Measurements from ENCODE around the gene SLAMF1. TPM values are rescaled to one million over a fixed set of nuclear protein-coding genes. Genes with fewer than 3 reads are reported as not detected.

Gene SLAMF1
- total and polyA plus RNA-seq, 2 of the 13 experiments (the other 11 are each of a cell fraction or from before 2014, with no cell fraction given), result not detected

GRCh38 chr1:160620942-160621632 lies 25.8 kb downstream of the SLAMF1 start:
- ATAC-seq, result no peak
- H3K27ac ChIP-seq (ENCODE audit: extremely low read length, insufficient read depth, low read length), result no peak overlapping the region
- TF ChIP-seq MED1 (CRISPR knock-in tag; IDR thresholded peaks at IDR 0.05) (no peak), ETV5 (CRISPR knock-in tag; IDR thresholded peaks at IDR 0.05; ENCODE audit: borderline replicate concordance) (no peak), PTBP1 (IDR thresholded peaks at IDR 0.05; ENCODE audit: low read depth, low read length, poor library complexity, severe bottlenecking) (no peak), PREB (CRISPR knock-in tag; IDR thresholded peaks at IDR 0.05) (no peak), REPIN1 (CRISPR knock-in tag; IDR thresholded peaks at IDR 0.05; ENCODE audit: borderline replicate concordance, low read depth) (no peak), TCF7L2 (IDR thresholded peaks at IDR 0.05; ENCODE audit: low read depth, low read length) (no peak), ZNF766 (CRISPR knock-in tag; IDR thresholded peaks at IDR 0.05; ENCODE audit: borderline replicate concordance) (no peak), TSC22D2 (CRISPR knock-in tag; IDR thresholded peaks at IDR 0.05; ENCODE audit: borderline replicate concordance) (no peak), HNRNPUL1 (IDR thresholded peaks at IDR 0.05; ENCODE audit: low read depth, low read length) (no peak), HMGA1 (CRISPR knock-in tag; conservative IDR thresholded peaks at IDR 0.05) (no peak), ZNF124 (CRISPR knock-in tag; IDR thresholded peaks at IDR 0.05) (no peak), ISL2 (CRISPR knock-in tag; IDR thresholded peaks at IDR 0.05) (no peak), ZNF572 (CRISPR knock-in tag; IDR thresholded peaks at IDR 0.05) (no peak)
- TF ChIP-seq, protein P1, sequence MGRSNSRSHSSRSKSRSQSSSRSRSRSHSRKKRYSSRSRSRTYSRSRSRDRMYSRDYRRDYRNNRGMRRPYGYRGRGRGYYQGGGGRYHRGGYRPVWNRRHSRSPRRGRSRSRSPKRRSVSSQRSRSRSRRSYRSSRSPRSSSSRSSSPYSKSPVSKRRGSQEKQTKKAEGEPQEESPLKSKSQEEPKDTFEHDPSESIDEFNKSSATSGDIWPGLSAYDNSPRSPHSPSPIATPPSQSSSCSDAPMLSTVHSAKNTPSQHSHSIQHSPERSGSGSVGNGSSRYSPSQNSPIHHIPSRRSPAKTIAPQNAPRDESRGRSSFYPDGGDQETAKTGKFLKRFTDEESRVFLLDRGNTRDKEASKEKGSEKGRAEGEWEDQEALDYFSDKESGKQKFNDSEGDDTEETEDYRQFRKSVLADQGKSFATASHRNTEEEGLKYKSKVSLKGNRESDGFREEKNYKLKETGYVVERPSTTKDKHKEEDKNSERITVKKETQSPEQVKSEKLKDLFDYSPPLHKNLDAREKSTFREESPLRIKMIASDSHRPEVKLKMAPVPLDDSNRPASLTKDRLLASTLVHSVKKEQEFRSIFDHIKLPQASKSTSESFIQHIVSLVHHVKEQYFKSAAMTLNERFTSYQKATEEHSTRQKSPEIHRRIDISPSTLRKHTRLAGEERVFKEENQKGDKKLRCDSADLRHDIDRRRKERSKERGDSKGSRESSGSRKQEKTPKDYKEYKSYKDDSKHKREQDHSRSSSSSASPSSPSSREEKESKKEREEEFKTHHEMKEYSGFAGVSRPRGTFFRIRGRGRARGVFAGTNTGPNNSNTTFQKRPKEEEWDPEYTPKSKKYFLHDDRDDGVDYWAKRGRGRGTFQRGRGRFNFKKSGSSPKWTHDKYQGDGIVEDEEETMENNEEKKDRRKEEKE (IDR thresholded peaks at IDR 0.05), result no peak
- H3K9ac ChIP-seq (ENCODE audit: insufficient read depth, low read depth, low read length), result no peak overlapping the region
- H3K4me1 ChIP-seq (ENCODE audit: insufficient read depth, low read length), result no peaks in the 10 kb centered on the region
- no peaks in the 10 kb centered on the region for H3K36me3 ChIP-seq (replicated peaks in 1 of 2; ENCODE audit: control insufficient read depth in 1 of 2, insufficient read depth in 2 of 2, low read length in 2 of 2)
- no peak overlapping the region for H3K4me2 ChIP-seq (ENCODE audit: low read depth, low read length)
- no peaks in the 10 kb centered on the region; the same call in 1 of the 2 replicates for H3K9me3 ChIP-seq (ENCODE audit: low read length)
- H3K79me2 ChIP-seq (ENCODE audit: insufficient read depth, low read length), result no peaks in the 10 kb centered on the region
- CTCF ChIA-PET (ENCODE audit: low intra/inter-chr PET ratio, low total read pairs), result no interaction called here
- no peak for FAIRE-seq
- POLR2A ChIA-PET, result no interaction called here
- intact Hi-C loops (cut with micrococcal nuclease; ENCODE audit: unreplicated experiment), result no loop called here
- no TSS peak for BruUV-seq (replicated peaks)
- H3K4me3 ChIP-seq (replicated peaks in 1 of 3; ENCODE audit: insufficient read depth in 1 of 3, low read depth in 2 of 3, low read length in 3 of 3), result no peak overlapping the region
- H3K27me3 ChIP-seq (ENCODE audit: control insufficient read depth in 1 of 2, insufficient read depth in 2 of 2, low read length in 2 of 2), result 0 out of 5 replicates have a peak, but pooled peaks cover 0 to 3% of the 10 kb centered on the region in 2 experiments
- H2AFZ ChIP-seq (ENCODE audit: low read length), result no peak overlapping the region
- in situ Hi-C loops (cut with HindIII; ENCODE audit: extremely low pct_ligation_motif_present, low pct_unique_long_range_greater_than_20kb), result no loop called here
- no peak for DNase-seq (ENCODE audit: low spot score)
- no peaks in the 10 kb centered on the region for H4K20me1 ChIP-seq (ENCODE audit: insufficient read depth, low read length)
- 46% methylated on average over 5 of the region's 5 CpGs for whole genome bisulfite sequencing (ENCODE audit: low lambda C conversion rate)
